Ascending aorta (tissue), 2 donors: Measurements from ENCODE around the gene NAV2. TPM values are rescaled to one million over a fixed set of nuclear protein-coding genes. Genes with fewer than 3 reads are reported as not detected.

Experiments
- DNase-seq, 2 donors: peaks; one replicate each; pipeline ENCODE4 v3.0.0-alpha.2; 2019; ENCODE audit warnings: low spot score in 2 of 2
- H3K27ac ChIP-seq, 2 donors: fragments of 200-600 bp; sonication (generic); one replicate each; pipeline ENCODE4 v1.5.1; 2016 to 2017; ENCODE audit warnings: mild to moderate bottlenecking in 1 of 2
- H3K27me3 ChIP-seq: fragments of 200-600 bp; sonication (generic); one replicate; pipeline ENCODE4 v1.5.1; 2017
- H3K36me3 ChIP-seq, 2 donors: fragments of 200-600 bp; sonication (generic); one replicate each; pipeline ENCODE4 v1.5.1; 2016
- H3K4me1 ChIP-seq, 2 donors: fragments of 200-600 bp; sonication (generic); one replicate each; pipeline ENCODE4 v1.5.1; 2016 to 2017; ENCODE audit warnings: mild to moderate bottlenecking in 1 of 2
- H3K4me3 ChIP-seq, 2 donors: fragments of 200-600 bp; sonication (generic); one replicate each; pipeline ENCODE4 v1.5.1; 2016 to 2017; ENCODE audit warnings: mild to moderate bottlenecking in 1 of 2
- H3K9me3 ChIP-seq, 2 donors: fragments of 200-600 bp; sonication (generic); one replicate each; pipeline ENCODE4 v1.5.1; 2016
- intact Hi-C: fragments of 100-400 bp; cut with DNase I; formaldehyde crosslinking; loops from one replicate; pipeline ENCODE4 v1.15.1; 2023
- total RNA-seq: library from RNA; depleted of rRNA; stranded (reverse); fragments of >200 nt; gene quantifications from one replicate; pipeline ENCODE4 v1.1.0, GENCODE V29; 2016
- TF ChIP-seq, protein P1 (sequence below), 3 experiments: fragments of 200-600 bp in 2 of 3; fragments of 450-650 bp in 1 of 3; sonication (generic) in 2 of 3; IDR thresholded peaks; one replicate each; pipeline ENCODE4 v1.5.1; 2016 to 2019; ENCODE audit warnings: antibody characterized with exemption in 3 of 3, mild to moderate bottlenecking in 1 of 3, moderate library complexity in 1 of 3

Gene NAV2
- total RNA-seq, 1 donor from 2014 or later = 62.6 TPM

DNA sequence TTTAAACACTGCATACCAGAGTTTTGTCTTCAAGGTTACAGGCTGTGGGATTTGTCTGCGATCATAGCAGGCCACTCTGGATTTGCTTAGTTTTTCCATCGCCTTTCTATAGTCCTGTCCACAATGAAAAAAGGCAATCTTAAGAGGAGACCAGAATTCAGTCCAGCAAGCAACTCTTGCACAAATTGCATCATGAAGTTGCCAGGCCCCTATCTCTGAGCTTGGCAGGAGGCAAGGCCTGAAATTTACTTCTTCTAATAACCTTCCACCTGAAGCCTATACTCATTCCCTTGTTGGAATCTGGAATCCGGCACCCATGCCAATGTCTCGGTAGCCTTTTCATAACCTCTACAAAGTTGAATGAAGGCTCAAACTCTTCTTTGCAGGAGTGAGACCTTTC lies 100.1 kb downstream of the NAV2 start:
- H3K27me3 ChIP-seq = no peaks in the 10 kb centered on the region
- intact Hi-C loops = no loop called here
- no peak overlapping the region for H3K27ac ChIP-seq
- H3K4me3 ChIP-seq = no peak overlapping the region
- peaks cover 0 to 5% of the 10 kb centered on the region in 2 donors for H3K36me3 ChIP-seq
- no peaks in the 10 kb centered on the region for H3K9me3 ChIP-seq
- TF ChIP-seq, protein P1, sequence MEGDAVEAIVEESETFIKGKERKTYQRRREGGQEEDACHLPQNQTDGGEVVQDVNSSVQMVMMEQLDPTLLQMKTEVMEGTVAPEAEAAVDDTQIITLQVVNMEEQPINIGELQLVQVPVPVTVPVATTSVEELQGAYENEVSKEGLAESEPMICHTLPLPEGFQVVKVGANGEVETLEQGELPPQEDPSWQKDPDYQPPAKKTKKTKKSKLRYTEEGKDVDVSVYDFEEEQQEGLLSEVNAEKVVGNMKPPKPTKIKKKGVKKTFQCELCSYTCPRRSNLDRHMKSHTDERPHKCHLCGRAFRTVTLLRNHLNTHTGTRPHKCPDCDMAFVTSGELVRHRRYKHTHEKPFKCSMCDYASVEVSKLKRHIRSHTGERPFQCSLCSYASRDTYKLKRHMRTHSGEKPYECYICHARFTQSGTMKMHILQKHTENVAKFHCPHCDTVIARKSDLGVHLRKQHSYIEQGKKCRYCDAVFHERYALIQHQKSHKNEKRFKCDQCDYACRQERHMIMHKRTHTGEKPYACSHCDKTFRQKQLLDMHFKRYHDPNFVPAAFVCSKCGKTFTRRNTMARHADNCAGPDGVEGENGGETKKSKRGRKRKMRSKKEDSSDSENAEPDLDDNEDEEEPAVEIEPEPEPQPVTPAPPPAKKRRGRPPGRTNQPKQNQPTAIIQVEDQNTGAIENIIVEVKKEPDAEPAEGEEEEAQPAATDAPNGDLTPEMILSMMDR (IDR thresholded peaks at IDR 0.05) = no peak
- no peak for DNase-seq
- H3K4me1 ChIP-seq = peaks cover 15 to 63% of the 10 kb centered on the region in 2 donors

DNA sequence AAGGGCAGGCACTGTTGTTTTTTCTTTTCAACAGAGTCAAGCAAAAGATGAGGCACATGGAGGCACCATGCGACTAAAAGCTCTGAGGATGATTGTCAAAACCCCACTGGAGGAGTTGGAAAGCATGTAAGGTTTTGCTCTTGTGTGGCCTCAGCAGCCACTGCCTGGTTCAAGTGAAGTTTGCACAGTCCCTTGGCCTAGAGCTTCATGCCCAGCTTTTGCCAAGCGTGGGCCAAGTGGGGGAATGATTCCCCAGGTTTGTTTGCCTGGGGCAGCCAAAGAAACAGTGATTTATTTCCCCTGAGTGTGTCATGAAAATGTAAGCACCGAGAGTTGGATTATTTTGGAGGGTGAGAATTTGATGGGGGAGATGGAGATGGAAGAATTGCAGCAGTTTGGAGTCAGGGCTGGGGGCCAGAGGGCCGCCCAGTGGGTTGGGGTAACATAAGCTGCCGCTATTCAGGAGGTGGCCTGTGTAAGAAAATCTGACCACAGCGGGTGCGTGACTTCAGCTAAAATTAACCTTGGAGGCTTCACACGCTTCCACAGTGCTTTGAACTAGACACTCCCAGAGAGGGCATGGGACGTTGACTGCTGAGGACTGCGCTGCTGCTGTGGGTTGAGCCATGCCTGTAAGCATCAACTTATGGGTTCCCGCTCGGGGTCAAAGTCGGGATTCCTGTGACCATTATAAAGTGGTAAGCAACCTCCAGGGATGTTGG lies 100.7 kb downstream of the NAV2 start:
- no peaks in the 10 kb centered on the region for H3K27me3 ChIP-seq
- no peak overlapping the region for H3K4me3 ChIP-seq
- intact Hi-C loops = no loop called here
- H3K9me3 ChIP-seq = no peaks in the 10 kb centered on the region
- peaks cover 15 to 63% of the 10 kb centered on the region in 2 donors for H3K4me1 ChIP-seq
- TF ChIP-seq, protein P1 (IDR thresholded peaks at IDR 0.05) = no peak
- DNase-seq = no peak
- H3K27ac ChIP-seq = peak overlapping the region; percentile 0 to 55
- peaks cover 0 to 5% of the 10 kb centered on the region in 2 donors for H3K36me3 ChIP-seq

- H3K27ac ChIP-seq = peak overlapping the region in 1 of 2 donors; percentile 55
- TF ChIP-seq, protein P1 (IDR thresholded peaks at IDR 0.05) = peak in 1 of 3 experiments; percentile 6
- H3K4me3 ChIP-seq = no peak overlapping the region
- H3K9me3 ChIP-seq = no peaks in the 10 kb centered on the region
- peaks cover 0 to 5% of the 10 kb centered on the region in 2 donors for H3K36me3 ChIP-seq
- DNase-seq = no peak
- peaks cover 15 to 63% of the 10 kb centered on the region in 2 donors for H3K4me1 ChIP-seq
- intact Hi-C loops = no loop called here
- no peaks in the 10 kb centered on the region for H3K27me3 ChIP-seq
These were observed 101.8 kb downstream of the NAV2 start for GRCh38 chr11:19814421-19814820.

GRCh38 chr11:19816040-19816439 lies 103.4 kb downstream of the NAV2 start:
- Histone ChIP-seq H3K4me3 (peak overlapping the region in 1 of 2 donors; percentile 4), H3K27me3 (no peaks in the 10 kb centered on the region), H3K27ac (peak overlapping the region in 1 of 2 donors; percentile 55), H3K36me3 (peaks cover 5 to 9% of the 10 kb centered on the region in 2 donors), H3K9me3 (no peaks in the 10 kb centered on the region), H3K4me1 (peaks cover 19 to 69% of the 10 kb centered on the region in 2 donors)
- TF ChIP-seq, protein P1 (IDR thresholded peaks at IDR 0.05) = no peak
- DNase-seq = peak in 1 of 2 donors; percentile 74
- intact Hi-C loops = loop anchor here (5.0 kb wide), 1 partner anchor 59 kb away; no protein-coding TSS in a partner anchor

DNA sequence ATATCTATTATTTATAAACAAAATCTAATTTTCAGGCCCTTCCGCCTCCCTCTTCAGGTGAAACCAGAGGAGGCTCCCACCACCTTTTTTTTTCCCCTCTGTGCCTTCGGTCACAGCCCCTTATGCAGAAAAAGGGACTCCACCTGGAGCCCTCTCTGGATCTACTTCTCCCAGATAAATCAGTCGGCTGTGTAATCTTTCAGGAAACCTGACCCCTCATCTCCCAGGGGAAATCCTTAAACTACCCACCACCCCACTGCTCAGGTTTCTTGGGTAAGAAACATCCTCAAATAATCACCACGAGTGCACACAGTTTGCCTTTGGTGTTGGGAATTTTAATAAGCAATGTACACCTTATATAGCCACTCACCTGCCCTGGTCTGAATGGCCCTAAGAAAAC lies 104.2 kb downstream of the NAV2 start:
- no peak for DNase-seq
- Histone ChIP-seq H3K36me3 (peaks cover 5 to 9% of the 10 kb centered on the region in 2 donors), H3K4me3 (no peak overlapping the region), H3K9me3 (no peaks in the 10 kb centered on the region), H3K4me1 (peaks cover 19 to 62% of the 10 kb centered on the region in 2 donors), H3K27ac (peak overlapping the region in 1 of 2 donors; percentile 31), H3K27me3 (no peaks in the 10 kb centered on the region)
- intact Hi-C loops = loop anchor here (5.0 kb wide), 1 partner anchor 60 kb away; no protein-coding TSS in a partner anchor
- TF ChIP-seq, protein P1 (IDR thresholded peaks at IDR 0.05) = no peak
